KOPT-K1 (cell line): ENCODE results near the gene CDC42BPA.
"Not testable (repeated sequence)": the region's sequence is repeated elsewhere in the genome, so short reads cannot be mapped to it uniquely, and the experiment has no call there.

ENCODE experiments used
- H3K27ac ChIP-seq: fragments of 200-600 bp; sonication (generic); 2 replicates; pipeline ENCODE4 v1.5.1; 2016; ENCODE audit warnings: antibody characterized with exemption, mild to moderate bottlenecking, low read depth, low read length; ENCODE audit not compliant: poor library complexity, severe bottlenecking
- H3K36me3 ChIP-seq: fragments of 200-600 bp; sonication (generic); 2 replicates; pipeline ENCODE4 v1.5.1; 2017; ENCODE audit warnings: antibody characterized with exemption, mild to moderate bottlenecking, low read length, moderate library complexity; ENCODE audit not compliant: insufficient read depth
- H3K9me3 ChIP-seq: fragments of 200-600 bp; sonication (generic); 2 replicates; pipeline ENCODE4 v1.5.1; 2017; ENCODE audit warnings: antibody characterized with exemption, low read length, mild to moderate bottlenecking; ENCODE audit not compliant: insufficient read depth, poor library complexity, severe bottlenecking

The CDC42BPA gene

GRCh38 chr1:227131193-227131592 lies 187.1 kb downstream of the CDC42BPA start:
- no peaks in the 10 kb centered on the region for H3K36me3 ChIP-seq
- no peaks in the 10 kb centered on the region for H3K9me3 ChIP-seq

GRCh38 chr1:227127891-227128290 lies 190.4 kb downstream of the CDC42BPA start:
- no peaks in the 10 kb centered on the region for H3K9me3 ChIP-seq
- H3K36me3 ChIP-seq = no peaks in the 10 kb centered on the region
- H3K27ac ChIP-seq = no peak overlapping the region

More at GRCh38 chr1:227131193-227131592, 187.1 kb downstream of the CDC42BPA start:
- H3K27ac ChIP-seq = no peak overlapping the region

- Histone ChIP-seq H3K27ac (no peak overlapping the region), H3K9me3 (no peaks in the 10 kb centered on the region), H3K36me3 (no peaks in the 10 kb centered on the region)
Observed at GRCh38 chr1:227125929-227126545, 192.3 kb downstream of the CDC42BPA start.

GRCh38 chr1:227124473-227124872 lies 193.8 kb downstream of the CDC42BPA start:
- Histone ChIP-seq H3K27ac (no peak overlapping the region), H3K9me3 (no peaks in the 10 kb centered on the region), H3K36me3 (no peaks in the 10 kb centered on the region)

GRCh38 chr1:227120826-227121225 lies 197.5 kb downstream of the CDC42BPA start:
- H3K36me3 ChIP-seq = no peaks in the 10 kb centered on the region
- no peaks in the 10 kb centered on the region for H3K9me3 ChIP-seq
- H3K27ac ChIP-seq = no peak overlapping the region

GRCh38 chr1:227112538-227112937 lies 205.8 kb downstream of the CDC42BPA start:
- Histone ChIP-seq H3K36me3 (no peaks in the 10 kb centered on the region), H3K9me3 (no peaks in the 10 kb centered on the region), H3K27ac (no peak overlapping the region)

GRCh38 chr1:227111782-227112181 lies 206.5 kb downstream of the CDC42BPA start:
- H3K36me3 ChIP-seq = no peaks in the 10 kb centered on the region
- no peaks in the 10 kb centered on the region for H3K9me3 ChIP-seq
- no peak overlapping the region for H3K27ac ChIP-seq

- H3K36me3 ChIP-seq, H3K9me3 ChIP-seq, H3K27ac ChIP-seq: not testable (repeated sequence)
Observed at GRCh38 chr1:227105291-227105690, 213.0 kb downstream of the CDC42BPA start.

- no peak overlapping the region for H3K27ac ChIP-seq
- no peaks in the 10 kb centered on the region for H3K36me3 ChIP-seq
- no peaks in the 10 kb centered on the region for H3K9me3 ChIP-seq
Observed at GRCh38 chr1:227102056-227102455, 216.2 kb downstream of the CDC42BPA start.

GRCh38 chr1:227094249-227094966 lies 223.9 kb downstream of the CDC42BPA start:
- H3K9me3 ChIP-seq = no peaks in the 10 kb centered on the region
- H3K36me3 ChIP-seq = no peaks in the 10 kb centered on the region
- no peak overlapping the region for H3K27ac ChIP-seq

GRCh38 chr1:227093309-227093708 lies 225.0 kb downstream of the CDC42BPA start:
- Histone ChIP-seq H3K36me3 (no peaks in the 10 kb centered on the region), H3K27ac (no peak overlapping the region), H3K9me3 (no peaks in the 10 kb centered on the region)

GRCh38 chr1:227092069-227092468 lies 226.2 kb downstream of the CDC42BPA start:
- H3K9me3 ChIP-seq = no peaks in the 10 kb centered on the region
- H3K27ac ChIP-seq = no peak overlapping the region
- no peaks in the 10 kb centered on the region for H3K36me3 ChIP-seq

GRCh38 chr1:227086636-227087035 lies 231.7 kb downstream of the CDC42BPA start:
- Histone ChIP-seq H3K9me3 (no peaks in the 10 kb centered on the region), H3K27ac (no peak overlapping the region), H3K36me3 (no peaks in the 10 kb centered on the region)

- no peak overlapping the region for H3K27ac ChIP-seq
- H3K36me3 ChIP-seq = no peaks in the 10 kb centered on the region
- H3K9me3 ChIP-seq = no peaks in the 10 kb centered on the region
Observed at GRCh38 chr1:227082999-227083746, 235.1 kb downstream of the CDC42BPA start.

GRCh38 chr1:227077783-227078182 lies 240.5 kb downstream of the CDC42BPA start:
- Histone ChIP-seq H3K9me3 (no peaks in the 10 kb centered on the region), H3K36me3 (no peaks in the 10 kb centered on the region), H3K27ac (no peak overlapping the region)
